Common myeloid progenitor, CD34-positive (primary cell): ENCODE measurements around the gene DNAJB12.
"Not testable (repeated sequence)": the region's sequence is repeated elsewhere in the genome, so short reads cannot be mapped to it uniquely, and the experiment has no call there.

Experiments
- CTCF ChIA-PET: fragments of 350-600 bp; sonication (Branson Sonifier 250); formaldehyde crosslinking; loops from one replicate; lab custom pipeline; 2021; ENCODE audit warnings: antibody characterized with exemption; lab: Charles Lee
- POLR2A ChIA-PET: fragments of 350-600 bp; sonication (Branson Sonifier 250); formaldehyde crosslinking; loops from one replicate; lab custom pipeline; 2021; ENCODE audit warnings: antibody characterized with exemption; lab: Charles Lee
- DNase-seq, 3 donors: peaks; one replicate each; pipeline versions ENCODE4 v3.0.0 to v3.0.0-alpha.2; 2013
- H3K27ac ChIP-seq, 2 experiments: 1 replicate in 1 of 2; 2 replicates in 1 of 2; pipeline ENCODE4 v1.7.0; 2013; ENCODE audit warnings: inconsistent platforms in 2 of 2, low read length in 2 of 2, mild to moderate bottlenecking in 2 of 2, low read depth in 1 of 2, moderate library complexity in 1 of 2; ENCODE audit not compliant: severe bottlenecking in 2 of 2, insufficient read depth in 1 of 2, poor library complexity in 1 of 2
- H3K27me3 ChIP-seq, 5 experiments: replicated peaks in 2 of 5; 1 replicate in 3 of 5; 2 replicates in 2 of 5; pipeline versions ENCODE4 v1.6.1 to v1.7.0; 2013; ENCODE audit warnings: low read length in 4 of 5, mild to moderate bottlenecking in 2 of 5, moderate library complexity in 2 of 5, inconsistent platforms in 1 of 5; ENCODE audit not compliant: insufficient read depth in 5 of 5, control insufficient read depth in 4 of 5
- H3K36me3 ChIP-seq, 4 experiments: 1 replicate in 2 of 4; 2 replicates in 2 of 4; pipeline versions ENCODE4 v1.6.1 to v1.7.0; 2013; ENCODE audit warnings: low read length in 3 of 4, control low read depth in 1 of 4, mild to moderate bottlenecking in 1 of 4; ENCODE audit not compliant: control insufficient read depth in 4 of 4, insufficient read depth in 4 of 4
- H3K4me1 ChIP-seq, 4 experiments: 1 replicate in 3 of 4; 2 replicates in 1 of 4; pipeline versions ENCODE4 v1.6.1 to v1.7.1; 2013; ENCODE audit warnings: low read length in 3 of 4, mild to moderate bottlenecking in 3 of 4, control low read depth in 1 of 4, inconsistent platforms in 1 of 4, moderate library complexity in 1 of 4; ENCODE audit not compliant: control insufficient read depth in 4 of 4, insufficient read depth in 4 of 4; ENCODE audit errors: control extremely low read depth in 1 of 4
- H3K4me3 ChIP-seq, 7 experiments: 1 replicate in 4 of 7; 2 replicates in 3 of 7; pipeline versions ENCODE4 v1.5.1 to v1.7.0; 2013; ENCODE audit warnings: mild to moderate bottlenecking in 7 of 7, low read length in 6 of 7, moderate library complexity in 6 of 7, inconsistent platforms in 2 of 7, low read depth in 2 of 7, control low read depth in 1 of 7; ENCODE audit not compliant: insufficient read depth in 4 of 7, control insufficient read depth in 1 of 7; ENCODE audit errors: extremely low read depth in 1 of 7
- H3K9me3 ChIP-seq, 5 experiments: 1 replicate in 4 of 5; 2 replicates in 1 of 5; pipeline versions ENCODE4 v1.6.1 to v1.7.1; 2013; ENCODE audit warnings: low read length in 4 of 5, mild to moderate bottlenecking in 2 of 5, inconsistent platforms in 1 of 5, low read depth in 1 of 5, moderate library complexity in 1 of 5; ENCODE audit not compliant: control insufficient read depth in 4 of 5, insufficient read depth in 2 of 5; ENCODE audit errors: control extremely low read depth in 1 of 5
- WGBS: methylation state at CpG from one replicate; pipeline ENCODE4 v1.1.5; 2013; ENCODE audit not compliant: insufficient coverage; 5-methylcytosine and 5-hydroxymethylcytosine counted together

The DNAJB12 gene

DNA sequence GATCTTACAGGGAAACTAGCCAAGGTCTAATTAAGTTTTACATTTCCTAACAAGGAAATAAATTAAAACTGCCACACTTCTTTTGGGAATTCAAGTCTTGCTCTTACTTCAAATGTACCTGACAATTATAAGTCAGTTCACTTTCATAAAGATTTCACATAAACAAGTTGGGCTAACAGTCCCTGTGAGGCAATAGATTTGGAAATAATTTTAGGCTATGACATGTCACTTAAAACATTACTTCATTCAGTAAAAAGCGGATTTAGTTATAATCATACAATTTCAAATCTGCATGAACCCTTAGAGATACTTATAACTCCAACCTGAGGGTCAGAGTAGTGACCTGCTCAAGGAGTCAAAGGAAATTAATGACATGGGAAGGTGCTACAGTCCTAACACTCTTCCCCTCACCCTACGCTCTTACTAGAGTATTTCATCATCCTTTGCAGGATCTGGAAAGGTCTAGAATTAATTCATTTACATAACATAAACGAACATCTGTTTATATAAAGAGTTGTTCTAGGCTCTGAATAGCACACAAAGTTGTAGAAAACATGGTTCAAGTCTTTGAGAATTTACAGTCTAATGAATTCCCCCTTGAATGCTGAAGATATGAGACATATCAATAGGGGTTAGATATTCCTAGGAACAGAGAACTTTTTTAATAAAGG lies 32.3 kb upstream of the DNAJB12 start:
- WGBS, result no CpG with 5 or more reads among the region's 3 CpGs
- CTCF ChIA-PET, result no interaction called here
- POLR2A ChIA-PET, result no interaction called here

DNA sequence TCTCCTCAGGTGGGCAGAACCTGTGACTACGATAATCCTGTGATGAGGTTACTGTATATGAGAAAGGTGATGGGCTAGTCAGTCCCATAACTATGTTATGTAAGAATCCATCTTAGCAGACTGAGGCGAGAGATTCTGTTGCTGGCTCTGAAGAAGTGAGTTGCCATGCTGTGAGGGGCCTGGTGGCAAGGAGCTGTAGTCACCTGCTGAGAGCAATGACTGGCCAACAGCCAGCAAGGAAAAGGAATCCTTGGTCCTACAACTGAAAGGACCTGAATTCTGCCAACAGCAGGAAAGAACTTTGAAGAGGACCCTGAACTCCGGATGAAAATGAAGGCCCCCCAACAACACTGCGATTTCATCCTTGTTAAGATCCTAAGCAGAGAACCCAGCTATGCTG lies 31.0 kb upstream of the DNAJB12 start:
- no peak for DNase-seq
- CTCF ChIA-PET, result no interaction called here
- POLR2A ChIA-PET, result no interaction called here
- H3K4me3 ChIP-seq, result no peak overlapping the region
- H3K4me1 ChIP-seq, result peaks cover 0 to 5% (median 1%) of the 10 kb centered on the region in 4 experiments
- 100% methylated on average over 3 of the region's 4 CpGs for WGBS
- H3K27ac ChIP-seq, result no peak overlapping the region
- no peaks in the 10 kb centered on the region for H3K9me3 ChIP-seq
- peaks cover 0 to 2% (median 0%) of the 10 kb centered on the region in 4 experiments for H3K36me3 ChIP-seq
- no peaks in the 10 kb centered on the region for H3K27me3 ChIP-seq

More for the DNA sequence above, 32.3 kb upstream of the DNAJB12 start:
- DNase-seq, result no peak
- Histone ChIP-seq H3K4me1 (peaks cover 0 to 5% (median 1%) of the 10 kb centered on the region in 4 experiments), H3K9me3 (no peaks in the 10 kb centered on the region), H3K36me3 (peaks cover 0 to 3% (median 1%) of the 10 kb centered on the region in 4 experiments), H3K27me3 (no peaks in the 10 kb centered on the region), H3K27ac (no peak overlapping the region), H3K4me3 (no peak overlapping the region)

GRCh38 chr10:72384982-72385381 lies 30.3 kb upstream of the DNAJB12 start:
- 37% methylated on average over 7 of the region's 7 CpGs for WGBS
- H3K4me1 ChIP-seq, result not testable (repeated sequence)
- CTCF ChIA-PET, result interaction anchor here (0.9 to 2.4 kb wide), 3 partner anchors 10 to 21 kb away, joined by 3 to 12 read pairs (median 3); no protein-coding TSS in a partner anchor

GRCh38 chr10:72379776-72380175 lies 25.1 kb upstream of the DNAJB12 start:
- Histone ChIP-seq H3K27me3 (no peaks in the 10 kb centered on the region), H3K27ac (no peak overlapping the region), H3K36me3 (peaks cover 0 to 5% (median 1%) of the 10 kb centered on the region in 4 experiments), H3K4me3 (no peak overlapping the region), H3K4me1 (peaks cover 0 to 11% (median under 1%) of the 10 kb centered on the region in 4 experiments), H3K9me3 (no peaks in the 10 kb centered on the region)
- ChIA-PET CTCF (interaction anchor here (1.2 kb wide), 1 partner anchor 11 kb away, joined by 4 read pairs; no protein-coding TSS in a partner anchor), POLR2A (no interaction called here)
- WGBS, result 100% methylated on average over 2 of the region's 2 CpGs
- no peak for DNase-seq

More at GRCh38 chr10:72384982-72385381, 30.3 kb upstream of the DNAJB12 start:
- H3K9me3 ChIP-seq, H3K4me3 ChIP-seq, H3K27ac ChIP-seq, POLR2A ChIA-PET, H3K36me3 ChIP-seq, H3K27me3 ChIP-seq: not testable (repeated sequence)
- DNase-seq, result peak; percentile 13 to 53 (median 42)

- POLR2A ChIA-PET, result no interaction called here
- CTCF ChIA-PET, result no interaction called here
These were observed 24.3 kb upstream of the DNAJB12 start for GRCh38 chr10:72379062-72379461.

GRCh38 chr10:72375585-72375984 lies 20.9 kb upstream of the DNAJB12 start:
- WGBS, result 80% methylated on average over 3 of the region's 5 CpGs
- POLR2A ChIA-PET, result no interaction called here
- DNase-seq, result no peak

More at GRCh38 chr10:72379062-72379461, 24.3 kb upstream of the DNAJB12 start:
- Histone ChIP-seq H3K4me3 (no peak overlapping the region), H3K9me3 (no peaks in the 10 kb centered on the region), H3K27me3 (no peaks in the 10 kb centered on the region), H3K4me1 (peaks cover 0 to 11% (median 0%) of the 10 kb centered on the region in 4 experiments), H3K27ac (no peak overlapping the region), H3K36me3 (peaks cover 0 to 5% (median 1%) of the 10 kb centered on the region in 4 experiments)
- WGBS, result 100% methylated on average over 2 of the region's 2 CpGs
- peak in 2 of 3 donors; percentile 19 to 31 for DNase-seq

DNA sequence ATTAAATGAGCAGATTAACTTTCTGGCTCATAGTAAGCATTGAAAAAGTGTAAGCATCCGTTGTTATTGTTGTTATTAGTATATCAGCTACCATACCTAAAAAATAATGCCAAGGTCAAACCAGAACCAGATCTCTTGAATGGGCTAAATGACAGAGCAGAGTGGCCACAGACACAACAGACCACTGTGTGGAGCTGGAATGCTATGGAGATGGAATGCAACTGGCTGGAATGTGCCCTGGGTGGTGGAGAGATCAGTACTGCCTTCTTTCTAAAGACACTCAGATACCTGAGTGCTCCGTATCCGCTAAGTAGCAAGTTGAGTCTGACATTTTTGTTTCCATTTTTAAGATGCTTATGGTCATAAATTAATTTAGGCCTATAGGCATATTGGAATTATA lies 20.5 kb upstream of the DNAJB12 start:
- CTCF ChIA-PET, result interaction anchor here (0.9 to 2.2 kb wide), 4 partner anchors 10 to 686 kb away, joined by 3 to 7 read pairs (median 3); no protein-coding TSS in a partner anchor
- POLR2A ChIA-PET, result interaction anchor here (0.6 kb wide), 1 partner anchor 490 kb away, joined by 3 read pairs; no protein-coding TSS in a partner anchor

More at GRCh38 chr10:72375585-72375984, 20.9 kb upstream of the DNAJB12 start:
- H3K4me3 ChIP-seq, result no peak overlapping the region
- H3K27me3 ChIP-seq, result no peaks in the 10 kb centered on the region
- H3K4me1 ChIP-seq, result peaks cover 0 to 9% (median 0%) of the 10 kb centered on the region in 4 experiments
- CTCF ChIA-PET, result interaction anchor here (1.0 to 2.2 kb wide), 2 partner anchors 41 to 459 kb away, joined by 3 to 7 read pairs; no protein-coding TSS in a partner anchor
- no peaks in the 10 kb centered on the region for H3K9me3 ChIP-seq
- H3K36me3 ChIP-seq, result peaks cover 0 to 5% (median 1%) of the 10 kb centered on the region in 4 experiments
- H3K27ac ChIP-seq, result no peak overlapping the region

More for the DNA sequence above, 20.5 kb upstream of the DNAJB12 start:
- Histone ChIP-seq H3K4me1 (peaks cover 0 to 9% (median 0%) of the 10 kb centered on the region in 4 experiments), H3K36me3 (peaks cover 0 to 5% (median 1%) of the 10 kb centered on the region in 4 experiments), H3K4me3 (no peak overlapping the region), H3K27me3 (no peaks in the 10 kb centered on the region), H3K9me3 (no peaks in the 10 kb centered on the region), H3K27ac (no peak overlapping the region)
- DNase-seq, result no peak
- WGBS, result 96% methylated on average over 2 of the region's 3 CpGs
